HepG2 (cell line): Measurements from ENCODE around the gene RNF213. TPM values are rescaled to one million over a fixed set of nuclear protein-coding genes. Genes with fewer than 3 reads are reported as not detected.

Experiments
- MXD4 ChIP-seq: IDR thresholded peaks from 2 replicates; pipeline ENCODE4 v1.6.1; 2016; ENCODE audit warnings: mild to moderate bottlenecking, missing biosample characterization, missing genetic modification reagents
- POLR2A ChIP-seq, 2 experiments: IDR thresholded peaks; 2 replicates each; pipeline ENCODE4 v1.6.1; 2011; ENCODE audit warnings: low read depth in 2 of 2, low read length in 2 of 2, mild to moderate bottlenecking in 1 of 2, moderate library complexity in 1 of 2; ENCODE audit not compliant: insufficient read depth in 1 of 2
- SRSF1 ChIP-seq: fragments of 200-400 bp; formaldehyde crosslinking; optimal IDR thresholded peaks from 2 replicates; pipeline ENCODE3; 2017; ENCODE audit warnings: mild to moderate bottlenecking, low read depth, low read length, moderate library complexity
- SRY ChIP-seq: sonication (generic); formaldehyde crosslinking; IDR thresholded peaks from 2 replicates; pipeline ENCODE4 v1.8.0; 2022; ENCODE audit warnings: mild to moderate bottlenecking, missing genetic modification reagents
- TRIM24 ChIP-seq: sonication (generic); formaldehyde crosslinking; IDR thresholded peaks from 2 replicates; pipeline ENCODE4 v1.8.0; 2022; ENCODE audit warnings: mild to moderate bottlenecking, missing genetic modification reagents
- polyA plus RNA-seq, 8 experiments: library from polyadenylated mRNA; depleted of rRNA in 3 of 8; stranded (reverse) in 7 of 8; unstranded in 1 of 8; fragments of >200 nt; fragmentation: Illumina TruSeq in 4 of 8; extraction: Trizol in 4 of 8; gene quantifications; 2 replicates each; pipeline versions ENCODE4 v1.2.1 to v1.2.3, GENCODE V29; 2011 to 2016; ENCODE audit warnings: low read depth in 4 of 8, missing spikeins in 1 of 8, mixed read lengths in 1 of 8; ENCODE audit not compliant: insufficient read depth in 1 of 8
- total RNA-seq, 5 experiments: library from RNA; depleted of rRNA; stranded (reverse); fragments of >200 nt; fragmentation: Illumina TruSeq; extraction: Trizol; gene quantifications; 2 replicates each; pipeline ENCODE4 v1.2.3, GENCODE V29; 2016; ENCODE audit warnings: low read depth in 1 of 5
- TF ChIP-seq, protein P1 (sequence below): fragments of 450-650 bp; IDR thresholded peaks from 2 replicates; pipeline ENCODE4 v1.6.1; 2017
- TF ChIP-seq, protein P2 (sequence below): sonication (generic); formaldehyde crosslinking; IDR thresholded peaks from 2 replicates; pipeline ENCODE4 v1.4.0; 2020; ENCODE audit warnings: missing genetic modification reagents, mild to moderate bottlenecking, borderline replicate concordance
- TF ChIP-seq, protein P3 (sequence below): sonication (generic); formaldehyde crosslinking; IDR thresholded peaks from one replicate; pipeline ENCODE4 v1.5.1; 2020; ENCODE audit warnings: mild to moderate bottlenecking, missing genetic modification reagents; ENCODE audit errors: not compliant biosample characterization
- TF ChIP-seq, protein P4 (sequence below): sonication (generic); formaldehyde crosslinking; IDR thresholded peaks from 2 replicates; pipeline ENCODE4 v1.5.1; 2020; ENCODE audit warnings: mild to moderate bottlenecking, moderate library complexity, missing genetic modification reagents
- TF ChIP-seq, protein P5 (sequence below): IDR thresholded peaks from 2 replicates; pipeline ENCODE4 v1.6.1; 2016; ENCODE audit warnings: missing biosample characterization, missing genetic modification reagents, low read depth
- TF ChIP-seq, protein P6 (sequence below): sonication (generic); formaldehyde crosslinking; IDR thresholded peaks from 2 replicates; pipeline ENCODE4 v1.4.0; 2020; ENCODE audit warnings: missing genetic modification reagents
- TF ChIP-seq, protein P7 (sequence below): sonication (generic); formaldehyde crosslinking; IDR thresholded peaks from 2 replicates; pipeline ENCODE4 v1.4.0; 2020; ENCODE audit warnings: mild to moderate bottlenecking, missing genetic modification reagents, borderline replicate concordance

The RNF213 gene
- total and polyA plus RNA-seq, 2 of the 13 experiments (the other 11 are each of a cell fraction or from before 2014, with no cell fraction given) = 38.6 to 38.7 TPM

DNA sequence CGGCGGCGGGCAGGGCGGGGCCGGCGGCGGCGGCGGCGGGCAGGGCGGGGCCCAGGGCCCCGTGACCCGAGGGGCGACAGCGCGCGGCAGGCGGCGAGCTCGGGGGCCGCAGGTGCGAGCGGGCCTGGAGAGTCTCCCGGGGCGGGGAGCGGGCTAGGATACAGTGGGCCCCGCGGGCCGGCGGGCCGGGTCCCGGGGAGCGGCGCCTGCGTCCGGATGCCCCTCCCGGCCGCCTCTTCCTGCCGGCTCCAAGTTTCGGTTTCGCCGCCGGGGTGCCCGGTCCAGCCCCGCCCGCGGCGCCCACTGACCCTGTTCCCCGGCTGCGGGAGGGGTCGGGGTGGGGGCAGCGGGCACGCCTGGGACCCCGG is at the start of gene RNF213 (continued):
- TF ChIP-seq, protein P1, sequence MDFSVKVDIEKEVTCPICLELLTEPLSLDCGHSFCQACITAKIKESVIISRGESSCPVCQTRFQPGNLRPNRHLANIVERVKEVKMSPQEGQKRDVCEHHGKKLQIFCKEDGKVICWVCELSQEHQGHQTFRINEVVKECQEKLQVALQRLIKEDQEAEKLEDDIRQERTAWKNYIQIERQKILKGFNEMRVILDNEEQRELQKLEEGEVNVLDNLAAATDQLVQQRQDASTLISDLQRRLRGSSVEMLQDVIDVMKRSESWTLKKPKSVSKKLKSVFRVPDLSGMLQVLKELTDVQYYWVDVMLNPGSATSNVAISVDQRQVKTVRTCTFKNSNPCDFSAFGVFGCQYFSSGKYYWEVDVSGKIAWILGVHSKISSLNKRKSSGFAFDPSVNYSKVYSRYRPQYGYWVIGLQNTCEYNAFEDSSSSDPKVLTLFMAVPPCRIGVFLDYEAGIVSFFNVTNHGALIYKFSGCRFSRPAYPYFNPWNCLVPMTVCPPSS = no peak
- TF ChIP-seq, protein P2, sequence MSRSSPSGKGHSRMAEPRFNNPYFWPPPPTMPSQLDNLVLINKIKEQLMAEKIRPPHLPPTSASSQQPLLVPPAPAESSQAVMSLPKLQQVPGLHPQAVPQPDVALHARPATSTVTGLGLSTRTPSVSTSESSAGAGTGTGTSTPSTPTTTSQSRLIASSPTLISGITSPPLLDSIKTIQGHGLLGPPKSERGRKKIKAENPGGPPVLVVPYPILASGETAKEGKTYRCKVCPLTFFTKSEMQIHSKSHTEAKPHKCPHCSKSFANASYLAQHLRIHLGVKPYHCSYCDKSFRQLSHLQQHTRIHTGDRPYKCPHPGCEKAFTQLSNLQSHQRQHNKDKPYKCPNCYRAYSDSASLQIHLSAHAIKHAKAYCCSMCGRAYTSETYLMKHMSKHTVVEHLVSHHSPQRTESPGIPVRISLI = no peak
- TF ChIP-seq SRSF1 (no peak), MXD4 (CRISPR knock-in tag) (no peak; the same call in 1 of the 2 replicates), SRY (CRISPR knock-in tag) (no peak), POLR2A (IDR thresholded peaks at IDR 0.05; ENCODE audit: insufficient read depth in 1 of 2, low read depth in 2 of 2, low read length in 2 of 2) (peak; percentile 12 to 79; a peak in 3 of 4 replicates), TRIM24 (CRISPR knock-in tag) (no peak)
- TF ChIP-seq, protein P3, sequence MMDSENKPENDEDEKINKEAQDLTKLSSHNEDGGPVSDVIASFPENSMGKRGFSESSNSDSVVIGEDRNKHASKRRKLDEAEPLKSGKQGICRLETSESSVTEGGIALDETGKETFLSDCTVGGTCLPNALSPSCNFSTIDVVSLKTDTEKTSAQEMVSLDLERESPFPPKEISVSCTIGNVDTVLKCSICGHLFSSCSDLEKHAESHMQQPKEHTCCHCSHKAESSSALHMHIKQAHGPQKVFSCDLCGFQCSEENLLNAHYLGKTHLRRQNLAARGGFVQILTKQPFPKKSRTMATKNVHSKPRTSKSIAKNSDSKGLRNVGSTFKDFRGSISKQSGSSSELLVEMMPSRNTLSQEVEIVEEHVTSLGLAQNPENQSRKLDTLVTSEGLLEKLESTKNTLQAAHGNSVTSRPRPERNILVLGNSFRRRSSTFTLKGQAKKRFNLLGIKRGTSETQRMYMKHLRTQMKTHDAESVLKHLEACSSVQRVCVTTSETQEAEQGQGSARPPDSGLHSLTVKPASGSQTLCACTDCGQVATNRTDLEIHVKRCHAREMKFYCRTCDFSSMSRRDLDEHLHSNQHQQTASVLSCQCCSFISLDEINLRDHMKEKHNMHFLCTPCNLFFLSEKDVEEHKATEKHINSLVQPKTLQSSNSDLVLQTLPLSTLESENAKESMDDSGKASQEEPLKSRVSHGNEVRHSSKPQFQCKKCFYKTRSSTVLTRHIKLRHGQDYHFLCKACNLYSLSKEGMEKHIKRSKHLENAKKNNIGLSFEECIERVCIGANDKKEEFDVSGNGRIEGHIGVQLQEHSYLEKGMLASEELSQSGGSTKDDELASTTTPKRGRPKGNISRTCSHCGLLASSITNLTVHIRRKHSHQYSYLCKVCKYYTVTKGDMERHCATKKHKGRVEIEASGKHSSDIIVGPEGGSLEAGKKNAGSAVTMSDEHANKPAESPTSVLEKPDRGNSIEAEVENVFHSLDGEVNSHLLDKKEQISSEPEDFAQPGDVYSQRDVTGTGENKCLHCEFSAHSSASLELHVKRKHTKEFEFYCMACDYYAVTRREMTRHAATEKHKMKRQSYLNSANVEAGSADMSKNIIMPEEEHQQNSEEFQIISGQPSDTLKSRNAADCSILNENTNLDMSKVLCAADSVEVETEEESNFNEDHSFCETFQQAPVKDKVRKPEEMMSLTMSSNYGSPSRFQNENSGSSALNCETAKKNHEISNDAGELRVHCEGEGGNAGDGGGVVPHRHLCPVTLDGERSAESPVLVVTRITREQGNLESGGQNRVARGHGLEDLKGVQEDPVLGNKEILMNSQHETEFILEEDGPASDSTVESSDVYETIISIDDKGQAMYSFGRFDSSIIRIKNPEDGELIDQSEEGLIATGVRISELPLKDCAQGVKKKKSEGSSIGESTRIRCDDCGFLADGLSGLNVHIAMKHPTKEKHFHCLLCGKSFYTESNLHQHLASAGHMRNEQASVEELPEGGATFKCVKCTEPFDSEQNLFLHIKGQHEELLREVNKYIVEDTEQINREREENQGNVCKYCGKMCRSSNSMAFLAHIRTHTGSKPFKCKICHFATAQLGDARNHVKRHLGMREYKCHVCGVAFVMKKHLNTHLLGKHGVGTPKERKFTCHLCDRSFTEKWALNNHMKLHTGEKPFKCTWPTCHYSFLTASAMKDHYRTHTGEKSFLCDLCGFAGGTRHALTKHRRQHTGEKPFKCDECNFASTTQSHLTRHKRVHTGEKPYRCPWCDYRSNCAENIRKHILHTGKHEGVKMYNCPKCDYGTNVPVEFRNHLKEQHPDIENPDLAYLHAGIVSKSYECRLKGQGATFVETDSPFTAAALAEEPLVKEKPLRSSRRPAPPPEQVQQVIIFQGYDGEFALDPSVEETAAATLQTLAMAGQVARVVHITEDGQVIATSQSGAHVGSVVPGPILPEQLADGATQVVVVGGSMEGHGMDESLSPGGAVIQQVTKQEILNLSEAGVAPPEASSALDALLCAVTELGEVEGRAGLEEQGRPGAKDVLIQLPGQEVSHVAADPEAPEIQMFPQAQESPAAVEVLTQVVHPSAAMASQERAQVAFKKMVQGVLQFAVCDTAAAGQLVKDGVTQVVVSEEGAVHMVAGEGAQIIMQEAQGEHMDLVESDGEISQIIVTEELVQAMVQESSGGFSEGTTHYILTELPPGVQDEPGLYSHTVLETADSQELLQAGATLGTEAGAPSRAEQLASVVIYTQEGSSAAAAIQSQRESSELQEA (CRISPR knock-in tag) = peak; percentile 20
- TF ChIP-seq, protein P4, sequence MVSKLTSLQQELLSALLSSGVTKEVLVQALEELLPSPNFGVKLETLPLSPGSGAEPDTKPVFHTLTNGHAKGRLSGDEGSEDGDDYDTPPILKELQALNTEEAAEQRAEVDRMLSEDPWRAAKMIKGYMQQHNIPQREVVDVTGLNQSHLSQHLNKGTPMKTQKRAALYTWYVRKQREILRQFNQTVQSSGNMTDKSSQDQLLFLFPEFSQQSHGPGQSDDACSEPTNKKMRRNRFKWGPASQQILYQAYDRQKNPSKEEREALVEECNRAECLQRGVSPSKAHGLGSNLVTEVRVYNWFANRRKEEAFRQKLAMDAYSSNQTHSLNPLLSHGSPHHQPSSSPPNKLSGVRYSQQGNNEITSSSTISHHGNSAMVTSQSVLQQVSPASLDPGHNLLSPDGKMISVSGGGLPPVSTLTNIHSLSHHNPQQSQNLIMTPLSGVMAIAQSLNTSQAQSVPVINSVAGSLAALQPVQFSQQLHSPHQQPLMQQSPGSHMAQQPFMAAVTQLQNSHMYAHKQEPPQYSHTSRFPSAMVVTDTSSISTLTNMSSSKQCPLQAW (CRISPR knock-in tag) = no peak
- TF ChIP-seq, protein P5, sequence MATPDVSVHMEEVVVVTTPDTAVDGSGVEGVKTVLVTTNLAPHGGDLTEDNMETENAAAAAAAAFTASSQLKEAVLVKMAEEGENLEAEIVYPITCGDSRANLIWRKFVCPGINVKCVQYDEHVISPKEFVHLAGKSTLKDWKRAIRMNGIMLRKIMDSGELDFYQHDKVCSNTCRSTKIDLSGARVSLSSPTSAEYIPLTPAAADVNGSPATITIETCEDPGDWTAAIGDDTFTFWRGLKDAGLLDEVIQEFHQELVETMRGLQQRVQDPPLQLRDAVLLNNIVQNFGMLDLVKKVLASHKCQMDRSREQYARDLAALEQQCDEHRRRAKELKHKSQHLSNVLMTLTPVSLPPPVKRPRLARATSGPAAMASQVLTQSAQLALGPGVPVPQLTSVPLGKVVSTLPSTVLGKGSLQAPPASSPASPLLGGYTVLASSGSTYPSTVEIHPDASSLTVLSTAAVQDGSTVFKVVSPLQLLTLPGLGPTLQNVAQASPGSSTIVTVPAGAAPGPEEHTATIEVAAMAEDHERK = no peak
- TF ChIP-seq, protein P6, sequence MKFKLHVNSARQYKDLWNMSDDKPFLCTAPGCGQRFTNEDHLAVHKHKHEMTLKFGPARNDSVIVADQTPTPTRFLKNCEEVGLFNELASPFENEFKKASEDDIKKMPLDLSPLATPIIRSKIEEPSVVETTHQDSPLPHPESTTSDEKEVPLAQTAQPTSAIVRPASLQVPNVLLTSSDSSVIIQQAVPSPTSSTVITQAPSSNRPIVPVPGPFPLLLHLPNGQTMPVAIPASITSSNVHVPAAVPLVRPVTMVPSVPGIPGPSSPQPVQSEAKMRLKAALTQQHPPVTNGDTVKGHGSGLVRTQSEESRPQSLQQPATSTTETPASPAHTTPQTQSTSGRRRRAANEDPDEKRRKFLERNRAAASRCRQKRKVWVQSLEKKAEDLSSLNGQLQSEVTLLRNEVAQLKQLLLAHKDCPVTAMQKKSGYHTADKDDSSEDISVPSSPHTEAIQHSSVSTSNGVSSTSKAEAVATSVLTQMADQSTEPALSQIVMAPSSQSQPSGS (CRISPR knock-in tag) = no peak
- TF ChIP-seq, protein P7, sequence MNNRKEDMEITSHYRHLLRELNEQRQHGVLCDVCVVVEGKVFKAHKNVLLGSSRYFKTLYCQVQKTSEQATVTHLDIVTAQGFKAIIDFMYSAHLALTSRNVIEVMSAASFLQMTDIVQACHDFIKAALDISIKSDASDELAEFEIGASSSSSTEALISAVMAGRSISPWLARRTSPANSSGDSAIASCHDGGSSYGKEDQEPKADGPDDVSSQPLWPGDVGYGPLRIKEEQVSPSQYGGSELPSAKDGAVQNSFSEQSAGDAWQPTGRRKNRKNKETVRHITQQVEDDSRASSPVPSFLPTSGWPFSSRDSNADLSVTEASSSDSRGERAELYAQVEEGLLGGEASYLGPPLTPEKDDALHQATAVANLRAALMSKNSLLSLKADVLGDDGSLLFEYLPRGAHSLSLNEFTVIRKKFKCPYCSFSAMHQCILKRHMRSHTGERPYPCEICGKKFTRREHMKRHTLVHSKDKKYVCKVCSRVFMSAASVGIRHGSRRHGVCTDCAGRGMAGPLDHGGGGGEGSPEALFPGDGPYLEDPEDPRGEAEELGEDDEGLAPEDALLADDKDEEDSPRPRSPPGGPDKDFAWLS (CRISPR knock-in tag) = no peak
